Hepatocyte (in vitro differentiated cells): ENCODE data around the gene OPN1SW.

Experiments
- EZH2 ChIP-seq: fragments of 200-600 bp; sonication (generic); IDR thresholded peaks from 2 replicates; pipeline ENCODE4 v1.6.1; 2016; ENCODE audit warnings: antibody characterized with exemption, mild to moderate bottlenecking, borderline replicate concordance
- EZH2phosphoT487 ChIP-seq: fragments of 200-600 bp; sonication (generic); IDR thresholded peaks from one replicate; pipeline ENCODE4 v1.6.1; 2018; ENCODE audit warnings: antibody characterized with exemption, mild to moderate bottlenecking, low read depth, moderate library complexity; ENCODE audit not compliant: unreplicated experiment, severe bottlenecking
- TF ChIP-seq, protein P1 (sequence below): fragments of 200-600 bp; sonication (generic); IDR thresholded peaks from 2 replicates; pipeline ENCODE4 v1.5.1; 2016; ENCODE audit warnings: antibody characterized with exemption, mild to moderate bottlenecking; ENCODE audit not compliant: poor library complexity

GRCh38 chr7:128737867-128738385 is 37.7 kb downstream of the OPN1SW start:
- TF ChIP-seq, protein P1, sequence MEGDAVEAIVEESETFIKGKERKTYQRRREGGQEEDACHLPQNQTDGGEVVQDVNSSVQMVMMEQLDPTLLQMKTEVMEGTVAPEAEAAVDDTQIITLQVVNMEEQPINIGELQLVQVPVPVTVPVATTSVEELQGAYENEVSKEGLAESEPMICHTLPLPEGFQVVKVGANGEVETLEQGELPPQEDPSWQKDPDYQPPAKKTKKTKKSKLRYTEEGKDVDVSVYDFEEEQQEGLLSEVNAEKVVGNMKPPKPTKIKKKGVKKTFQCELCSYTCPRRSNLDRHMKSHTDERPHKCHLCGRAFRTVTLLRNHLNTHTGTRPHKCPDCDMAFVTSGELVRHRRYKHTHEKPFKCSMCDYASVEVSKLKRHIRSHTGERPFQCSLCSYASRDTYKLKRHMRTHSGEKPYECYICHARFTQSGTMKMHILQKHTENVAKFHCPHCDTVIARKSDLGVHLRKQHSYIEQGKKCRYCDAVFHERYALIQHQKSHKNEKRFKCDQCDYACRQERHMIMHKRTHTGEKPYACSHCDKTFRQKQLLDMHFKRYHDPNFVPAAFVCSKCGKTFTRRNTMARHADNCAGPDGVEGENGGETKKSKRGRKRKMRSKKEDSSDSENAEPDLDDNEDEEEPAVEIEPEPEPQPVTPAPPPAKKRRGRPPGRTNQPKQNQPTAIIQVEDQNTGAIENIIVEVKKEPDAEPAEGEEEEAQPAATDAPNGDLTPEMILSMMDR, result no peak
- TF ChIP-seq EZH2, result no peak
- TF ChIP-seq EZH2phosphoT487, result no peak
